Activated naive CD8-positive, alpha-beta T cell treated with anti-CD3 and anti-CD28 coated beads, Interleukin-2, amount 50 U/mL, for 24 hours (primary cell): ENCODE results near the gene GRIA1.

Experiments
- ATAC-seq: fragments of 150-1000 bp; cut with Tn5 transposase; one replicate; pipeline ENCODE4 v1.10.0; 2021
- DNase-seq: peaks from one replicate; pipeline ENCODE4 v3.0.0; 2021
- H3K27ac Mint-ChIP-seq: one replicate; pipeline ENCODE4 v1.8.0; 2021; ENCODE audit warnings: mild to moderate bottlenecking, mixed read lengths
- H3K27me3 Mint-ChIP-seq: one replicate; pipeline ENCODE4 v1.8.0; 2021; ENCODE audit warnings: mixed read lengths
- H3K36me3 Mint-ChIP-seq: one replicate; pipeline ENCODE4 v1.8.0; 2021; ENCODE audit warnings: low read depth, mixed read lengths
- H3K4me1 Mint-ChIP-seq: one replicate; pipeline ENCODE4 v1.8.0; 2021; ENCODE audit warnings: mixed read lengths
- H3K4me3 Mint-ChIP-seq: one replicate; pipeline ENCODE4 v1.8.0; 2021; ENCODE audit warnings: mild to moderate bottlenecking, moderate library complexity, mixed read lengths
- H3K9me3 Mint-ChIP-seq: one replicate; pipeline ENCODE4 v1.8.0; 2021; ENCODE audit warnings: mixed read lengths

GRIA1 gene

DNA sequence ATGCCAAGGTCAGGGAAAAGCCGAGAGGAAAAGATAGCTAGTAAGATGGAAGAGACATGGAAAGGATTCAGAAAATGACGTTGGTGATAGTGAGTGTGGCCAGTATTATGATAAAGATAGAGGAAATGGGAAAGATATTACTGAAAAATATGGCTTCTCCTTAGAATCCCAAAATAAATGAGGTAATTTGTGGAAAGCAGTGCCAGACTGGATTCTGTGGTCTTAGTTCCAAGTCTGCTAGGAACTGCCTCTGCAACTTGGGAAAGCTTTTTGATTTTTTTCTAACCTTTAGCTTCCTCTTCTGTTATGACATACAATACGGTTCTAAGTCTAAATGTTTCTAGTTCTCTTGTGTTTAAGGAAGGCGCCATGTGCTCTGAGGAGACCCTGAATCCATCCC, 54.2 kb downstream of the GRIA1 start:
- DNase-seq = no peak
- no peak overlapping the region for H3K4me3 Mint-ChIP-seq
- no peaks in the 10 kb centered on the region for H3K27me3 Mint-ChIP-seq
- H3K36me3 Mint-ChIP-seq = no peaks in the 10 kb centered on the region
- ATAC-seq = no peak
- no peaks in the 10 kb centered on the region for H3K4me1 Mint-ChIP-seq
- H3K27ac Mint-ChIP-seq = no peak overlapping the region
- H3K9me3 Mint-ChIP-seq = no peaks in the 10 kb centered on the region

GRCh38 chr5:153546566-153546965, 56.1 kb downstream of the GRIA1 start:
- H3K9me3 Mint-ChIP-seq = no peaks in the 10 kb centered on the region
- H3K36me3 Mint-ChIP-seq = no peaks in the 10 kb centered on the region
- DNase-seq (no peak), ATAC-seq (no peak)
- H3K27me3 Mint-ChIP-seq = peaks cover 2% of the 10 kb centered on the region
- H3K4me1 Mint-ChIP-seq = no peaks in the 10 kb centered on the region
- no peak overlapping the region for H3K27ac Mint-ChIP-seq
- H3K4me3 Mint-ChIP-seq = no peak overlapping the region

- no peak for DNase-seq
- Mint-ChIP-seq H3K27me3 (peaks cover 2% of the 10 kb centered on the region), H3K9me3 (no peaks in the 10 kb centered on the region), H3K27ac (no peak overlapping the region), H3K4me3 (no peak overlapping the region), H3K4me1 (peaks cover 4% of the 10 kb centered on the region), H3K36me3 (no peaks in the 10 kb centered on the region)
- ATAC-seq = no peak
Measured at GRCh38 chr5:153551537-153552079, 61.1 kb downstream of the GRIA1 start.

- Mint-ChIP-seq H3K4me1 (peaks cover 4% of the 10 kb centered on the region), H3K4me3 (no peak overlapping the region), H3K27me3 (peaks cover 2% of the 10 kb centered on the region), H3K36me3 (no peaks in the 10 kb centered on the region), H3K9me3 (no peaks in the 10 kb centered on the region), H3K27ac (no peak overlapping the region)
- DNase-seq = no peak
- ATAC-seq = no peak
Measured at GRCh38 chr5:153552886-153553285, 62.4 kb downstream of the GRIA1 start.

GRCh38 chr5:153555420-153556114, 65.1 kb downstream of the GRIA1 start:
- H3K36me3 Mint-ChIP-seq = no peaks in the 10 kb centered on the region
- ATAC-seq = no peak
- H3K27ac Mint-ChIP-seq = no peak overlapping the region
- H3K4me3 Mint-ChIP-seq = no peak overlapping the region
- H3K4me1 Mint-ChIP-seq = peaks cover 4% of the 10 kb centered on the region
- no peaks in the 10 kb centered on the region for H3K9me3 Mint-ChIP-seq
- DNase-seq = no peak
- no peaks in the 10 kb centered on the region for H3K27me3 Mint-ChIP-seq

- H3K27me3 Mint-ChIP-seq = peaks cover 3% of the 10 kb centered on the region
- DNase-seq (no peak), ATAC-seq (no peak)
- no peak overlapping the region for H3K27ac Mint-ChIP-seq
- H3K4me3 Mint-ChIP-seq = no peak overlapping the region
- H3K36me3 Mint-ChIP-seq = no peaks in the 10 kb centered on the region
- peaks cover 4% of the 10 kb centered on the region for H3K4me1 Mint-ChIP-seq
- no peaks in the 10 kb centered on the region for H3K9me3 Mint-ChIP-seq
Measured at GRCh38 chr5:153558957-153559356, 68.5 kb downstream of the GRIA1 start.

GRCh38 chr5:153559926-153560325, 69.5 kb downstream of the GRIA1 start:
- ATAC-seq = no peak
- no peak for DNase-seq
- Mint-ChIP-seq H3K9me3 (no peaks in the 10 kb centered on the region), H3K4me1 (peaks cover 4% of the 10 kb centered on the region), H3K27me3 (peaks cover 3% of the 10 kb centered on the region), H3K4me3 (no peak overlapping the region), H3K36me3 (no peaks in the 10 kb centered on the region), H3K27ac (no peak overlapping the region)

DNA sequence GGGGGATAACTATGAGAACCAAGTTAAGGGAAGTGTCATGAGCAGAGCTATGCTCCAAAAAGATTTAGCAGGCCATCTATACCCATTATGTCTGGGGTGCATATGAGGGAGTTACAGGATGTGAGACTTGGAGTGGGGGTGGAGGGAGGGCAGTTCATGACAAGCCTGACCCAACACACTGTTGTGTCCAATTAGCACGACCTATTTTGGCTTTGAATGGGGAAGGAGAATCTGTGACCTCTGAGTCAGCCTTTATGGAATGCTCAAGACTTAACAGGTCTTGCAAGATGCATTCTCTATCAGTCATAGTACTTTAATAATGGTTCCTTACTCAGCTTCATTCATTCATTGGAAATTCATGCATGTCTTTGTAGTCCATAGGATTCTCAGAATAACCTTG, 71.7 kb downstream of the GRIA1 start:
- ATAC-seq = no peak
- Mint-ChIP-seq H3K4me1 (no peaks in the 10 kb centered on the region), H3K36me3 (no peaks in the 10 kb centered on the region), H3K4me3 (no peak overlapping the region), H3K27ac (no peak overlapping the region), H3K9me3 (peaks cover 3% of the 10 kb centered on the region), H3K27me3 (peaks cover 3% of the 10 kb centered on the region)
- DNase-seq = no peak

DNA sequence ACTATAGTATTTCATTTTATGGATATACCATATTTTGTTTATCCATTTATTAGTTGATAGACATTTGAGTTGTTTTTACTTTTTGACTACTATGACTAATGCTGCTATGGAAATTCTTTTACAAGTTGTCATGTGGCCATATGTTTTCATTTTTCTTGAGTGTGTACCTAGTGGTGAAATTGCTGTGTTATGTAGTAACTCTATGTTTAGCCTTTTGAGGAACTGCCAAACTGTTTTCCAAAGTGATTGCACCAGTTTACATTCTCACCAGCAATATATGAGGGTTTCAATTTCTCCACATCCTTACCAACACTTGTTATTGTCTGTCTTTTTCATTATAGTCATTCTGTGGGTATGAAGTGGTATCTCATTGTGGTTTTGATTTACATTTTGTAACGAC, 75.4 kb downstream of the GRIA1 start:
- H3K4me3 Mint-ChIP-seq = no peak overlapping the region
- peaks cover 3% of the 10 kb centered on the region for H3K9me3 Mint-ChIP-seq
- no peak overlapping the region for H3K27ac Mint-ChIP-seq
- H3K27me3 Mint-ChIP-seq = peaks cover 3% of the 10 kb centered on the region
- no peak for ATAC-seq
- DNase-seq = no peak
- H3K36me3 Mint-ChIP-seq = no peaks in the 10 kb centered on the region
- no peaks in the 10 kb centered on the region for H3K4me1 Mint-ChIP-seq

DNA sequence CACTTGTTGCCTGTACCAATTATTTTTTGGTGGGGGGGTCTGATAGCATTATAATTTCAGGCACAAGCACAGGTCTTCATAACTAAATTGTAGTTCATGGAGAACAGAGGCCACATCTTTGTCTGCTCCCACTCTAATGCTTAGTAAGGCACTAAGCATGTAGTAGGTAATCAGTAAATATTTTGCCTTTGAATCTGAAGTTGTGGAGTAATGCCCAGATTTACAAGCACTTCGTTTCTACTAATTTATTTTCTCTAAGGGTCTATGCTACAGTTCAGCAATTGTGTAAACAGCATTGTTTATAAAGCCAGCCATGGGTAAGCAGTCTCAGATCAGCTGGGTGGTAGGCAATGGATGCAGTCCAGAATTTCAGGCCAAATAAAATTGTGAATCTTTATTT, 78.6 kb downstream of the GRIA1 start:
- DNase-seq (no peak), ATAC-seq (no peak)
- Mint-ChIP-seq H3K4me1 (no peaks in the 10 kb centered on the region), H3K27me3 (no peaks in the 10 kb centered on the region), H3K27ac (no peak overlapping the region), H3K9me3 (peaks cover 3% of the 10 kb centered on the region), H3K4me3 (no peak overlapping the region), H3K36me3 (no peaks in the 10 kb centered on the region)

GRCh38 chr5:153571162-153571561, 80.7 kb downstream of the GRIA1 start:
- Mint-ChIP-seq H3K36me3 (no peaks in the 10 kb centered on the region), H3K4me1 (no peaks in the 10 kb centered on the region), H3K27ac (no peak overlapping the region), H3K9me3 (peaks cover 3% of the 10 kb centered on the region), H3K4me3 (no peak overlapping the region), H3K27me3 (no peaks in the 10 kb centered on the region)
- DNase-seq (no peak), ATAC-seq (no peak)

- ATAC-seq = no peak
- no peak for DNase-seq
Measured at GRCh38 chr5:153572411-153573145, 82.1 kb downstream of the GRIA1 start.

DNA sequence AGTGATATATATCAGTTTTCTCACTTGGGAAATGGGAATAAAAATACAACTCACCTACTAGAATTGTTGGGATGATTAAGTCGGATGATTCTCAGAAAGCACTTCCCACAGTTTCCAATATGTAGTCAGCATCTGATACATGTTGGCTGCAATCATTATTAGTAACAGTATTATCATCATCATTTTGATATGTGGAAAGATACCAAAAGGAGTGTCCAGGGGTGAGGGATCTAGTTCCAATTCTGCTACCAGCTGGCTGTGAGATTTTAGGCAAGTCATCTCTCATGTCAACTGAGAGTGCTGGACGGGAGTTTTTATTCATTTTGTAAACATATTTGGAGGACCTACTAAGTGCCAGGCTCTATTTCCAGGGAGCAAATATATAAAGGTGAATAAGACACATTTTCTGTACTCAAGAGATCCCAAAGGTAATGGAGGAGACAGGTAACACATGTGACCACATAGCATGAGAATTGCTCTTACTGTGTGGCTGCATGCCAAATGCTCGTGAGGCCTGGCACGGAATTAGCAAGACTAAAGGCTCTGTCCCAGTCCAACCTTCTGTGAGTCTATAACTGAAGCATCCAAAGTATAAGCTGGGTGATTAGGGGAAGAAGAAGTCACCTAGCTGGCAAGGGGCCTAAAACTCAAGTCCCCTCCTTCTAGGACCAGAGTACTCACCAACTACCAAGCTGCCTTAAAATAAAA, 83.0 kb downstream of the GRIA1 start:
- no peaks in the 10 kb centered on the region for H3K4me1 Mint-ChIP-seq
- H3K4me3 Mint-ChIP-seq = no peak overlapping the region
- ATAC-seq (no peak), DNase-seq (no peak)
- H3K27ac Mint-ChIP-seq = no peak overlapping the region
- no peaks in the 10 kb centered on the region for H3K36me3 Mint-ChIP-seq
- no peaks in the 10 kb centered on the region for H3K27me3 Mint-ChIP-seq
- H3K9me3 Mint-ChIP-seq = no peaks in the 10 kb centered on the region

More at GRCh38 chr5:153572411-153573145, 82.1 kb downstream of the GRIA1 start:
- no peak overlapping the region for H3K4me3 Mint-ChIP-seq
- no peaks in the 10 kb centered on the region for H3K9me3 Mint-ChIP-seq
- H3K27me3 Mint-ChIP-seq = no peaks in the 10 kb centered on the region
- no peak overlapping the region for H3K27ac Mint-ChIP-seq
- H3K4me1 Mint-ChIP-seq = no peaks in the 10 kb centered on the region
- H3K36me3 Mint-ChIP-seq = no peaks in the 10 kb centered on the region

GRCh38 chr5:153584126-153584959, 93.9 kb downstream of the GRIA1 start:
- no peaks in the 10 kb centered on the region for H3K4me1 Mint-ChIP-seq
- ATAC-seq = no peak
- peaks cover 2% of the 10 kb centered on the region for H3K27me3 Mint-ChIP-seq
- no peak overlapping the region for H3K27ac Mint-ChIP-seq
- no peaks in the 10 kb centered on the region for H3K9me3 Mint-ChIP-seq
- H3K4me3 Mint-ChIP-seq = no peak overlapping the region
- no peaks in the 10 kb centered on the region for H3K36me3 Mint-ChIP-seq
- DNase-seq = no peak
